Activated CD8-positive, alpha-beta memory T cell treated with anti-CD3 and anti-CD28 coated beads for 24 hours (primary cell): ENCODE data around the gene UNKL.

Experiments
- DNase-seq: peaks from one replicate; pipeline ENCODE4 v3.0.0-alpha.2; 2020

The UNKL gene

DNA sequence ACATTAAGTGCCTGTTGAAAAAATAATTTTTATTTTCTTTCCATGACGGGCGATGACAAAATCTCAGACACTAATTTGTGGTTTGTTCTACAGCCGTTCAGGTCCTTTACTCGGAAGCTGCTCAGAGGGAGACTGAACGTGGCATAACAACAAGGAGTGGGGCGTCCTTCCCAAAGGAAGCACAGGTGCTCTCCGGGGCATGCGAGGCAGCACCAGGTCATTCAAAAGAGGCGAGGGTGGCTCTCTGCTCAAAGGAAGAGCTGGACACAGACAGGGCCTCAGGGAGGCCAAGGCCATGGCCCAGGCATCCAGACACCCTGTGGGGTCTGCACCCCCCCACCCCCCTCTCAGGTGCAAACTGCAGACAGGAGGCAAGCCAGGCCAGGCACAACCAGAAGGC is 16.2 kb downstream of the UNKL start:
- DNase-seq, result no peak

DNA sequence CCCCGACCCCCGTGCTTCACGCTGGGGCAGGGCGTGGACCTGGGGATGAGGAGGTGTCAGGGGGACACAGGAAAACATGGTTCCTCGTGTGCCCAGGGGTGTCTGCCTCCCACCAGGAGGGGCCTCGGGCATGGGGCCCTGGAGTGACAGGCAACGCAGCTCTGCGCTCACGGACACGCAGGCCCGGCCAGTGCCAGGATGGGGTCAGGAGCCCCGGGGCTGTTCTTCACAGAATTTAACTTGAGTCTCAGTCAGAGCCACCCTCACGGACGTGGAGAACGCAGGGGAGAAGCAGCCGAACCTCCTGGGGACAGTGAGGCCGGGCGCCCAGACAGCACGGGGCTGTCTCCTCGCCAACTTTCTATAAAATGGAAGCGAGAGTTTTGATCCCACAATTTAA is 16.7 kb downstream of the UNKL start:
- DNase-seq, result no peak

- no peak for DNase-seq
These were observed 19.0 kb downstream of the UNKL start for GRCh38 chr16:1395444-1396031.

DNA sequence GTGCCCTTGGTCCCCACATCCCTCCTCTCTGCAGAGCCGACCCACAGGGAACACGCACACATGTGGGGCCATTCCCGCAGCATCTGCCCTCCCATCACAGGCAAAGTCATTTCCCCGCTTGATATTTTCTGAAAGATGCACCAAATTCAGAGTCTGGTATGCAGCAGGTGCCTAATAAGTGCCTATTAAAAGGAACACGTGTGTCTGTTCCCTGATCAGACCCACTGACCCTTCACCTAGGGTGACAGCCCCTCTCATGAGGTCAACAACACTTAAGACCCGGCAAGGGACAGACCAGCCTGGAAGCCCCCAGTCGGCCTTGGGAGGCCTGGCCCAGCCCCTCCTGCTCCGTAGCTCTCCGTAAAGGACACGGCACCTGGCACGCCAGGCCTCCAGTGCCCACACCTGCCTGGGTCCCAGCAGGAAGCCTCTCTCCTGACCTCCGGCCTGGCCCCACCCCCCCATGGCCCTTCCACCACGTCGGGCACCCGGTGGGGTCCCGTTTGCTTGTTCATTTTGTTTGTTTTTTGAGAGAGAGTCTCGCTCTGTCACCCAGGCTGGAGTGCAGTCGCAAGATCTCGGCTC is 20.0 kb downstream of the UNKL start:
- DNase-seq, result no peak

DNA sequence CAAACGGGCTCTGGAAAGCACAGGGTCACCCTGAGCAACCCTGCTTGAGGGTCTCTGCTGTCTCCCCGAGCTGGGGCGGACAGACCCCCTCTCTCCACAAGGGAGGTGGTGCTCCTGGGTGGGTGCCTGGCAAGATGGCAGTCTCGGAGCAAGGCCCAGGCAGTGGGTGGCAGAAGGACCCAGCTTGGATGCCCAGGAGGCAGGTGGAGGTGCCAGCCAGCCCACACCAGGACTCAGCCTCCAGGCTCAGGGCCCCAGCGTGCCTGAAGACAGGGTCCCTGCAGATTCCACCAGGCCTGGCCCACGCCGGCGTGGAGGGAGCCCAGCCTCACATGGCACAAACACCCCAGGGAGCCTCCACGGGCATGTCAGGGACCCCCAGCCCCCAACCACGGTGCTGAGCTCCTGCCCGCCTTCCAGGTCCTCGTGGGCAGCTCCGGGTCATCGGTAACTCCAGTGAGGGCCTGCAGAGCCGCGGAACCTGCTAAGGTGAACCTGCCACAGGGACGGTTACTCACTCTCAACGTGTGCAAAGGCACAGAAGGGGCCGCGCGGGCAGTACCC is 20.8 kb downstream of the UNKL start:
- DNase-seq, result no peak

GRCh38 chr16:1392826-1393225 is 21.7 kb downstream of the UNKL start:
- DNase-seq, result no peak

DNA sequence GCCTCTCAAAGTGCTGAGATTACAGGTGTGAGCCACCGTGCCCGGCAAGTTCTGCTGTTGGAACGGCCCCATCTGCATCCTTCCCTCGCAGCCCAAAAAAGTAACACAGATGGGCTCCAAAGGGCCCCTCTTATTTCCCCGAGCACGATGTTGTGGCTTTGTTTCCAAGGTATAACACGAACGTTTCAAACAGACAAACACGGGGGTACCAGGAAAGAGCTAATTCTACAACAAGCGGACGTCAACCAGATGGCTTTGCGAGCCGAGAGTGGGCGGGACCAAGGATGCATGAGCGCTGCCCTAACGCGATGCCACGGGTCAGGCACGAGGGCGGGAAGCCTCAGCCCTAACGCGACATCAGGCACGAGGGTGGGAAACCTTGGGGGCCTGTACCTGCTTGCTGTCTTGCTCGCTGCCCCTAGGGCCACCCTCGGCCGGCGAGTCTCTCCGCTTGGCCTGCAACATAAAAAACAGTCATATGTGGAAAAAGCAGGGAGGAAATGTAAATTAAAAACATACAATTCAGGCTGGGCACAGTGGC is 24.2 kb downstream of the UNKL start:
- DNase-seq, result no peak

GRCh38 chr16:1389762-1390161 is 24.7 kb downstream of the UNKL start:
- no peak for DNase-seq

DNA sequence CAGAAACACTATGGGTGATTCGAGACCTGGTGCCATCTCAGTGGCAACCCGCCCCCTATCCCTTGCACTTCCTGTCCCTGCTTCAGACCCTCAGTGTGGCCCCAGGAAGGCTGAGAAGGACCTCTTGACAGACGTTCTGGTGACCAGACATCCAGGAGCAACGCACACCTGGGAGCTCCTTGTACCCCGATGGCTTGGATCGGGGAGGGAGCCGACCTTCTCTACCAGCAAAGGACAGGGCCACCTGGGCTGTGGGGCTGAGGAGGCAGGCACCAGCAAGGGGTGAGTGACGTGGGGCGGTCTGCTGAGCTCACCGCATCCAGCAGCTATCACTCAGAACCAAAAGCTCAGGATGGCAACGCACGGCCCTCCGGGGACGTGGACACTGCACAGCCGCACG is 27.2 kb downstream of the UNKL start:
- no peak for DNase-seq

- DNase-seq, result no peak
These were observed 29.3 kb downstream of the UNKL start for GRCh38 chr16:1385232-1385631.

- no peak for DNase-seq
These were observed 30.9 kb downstream of the UNKL start for GRCh38 chr16:1383556-1383955.

DNA sequence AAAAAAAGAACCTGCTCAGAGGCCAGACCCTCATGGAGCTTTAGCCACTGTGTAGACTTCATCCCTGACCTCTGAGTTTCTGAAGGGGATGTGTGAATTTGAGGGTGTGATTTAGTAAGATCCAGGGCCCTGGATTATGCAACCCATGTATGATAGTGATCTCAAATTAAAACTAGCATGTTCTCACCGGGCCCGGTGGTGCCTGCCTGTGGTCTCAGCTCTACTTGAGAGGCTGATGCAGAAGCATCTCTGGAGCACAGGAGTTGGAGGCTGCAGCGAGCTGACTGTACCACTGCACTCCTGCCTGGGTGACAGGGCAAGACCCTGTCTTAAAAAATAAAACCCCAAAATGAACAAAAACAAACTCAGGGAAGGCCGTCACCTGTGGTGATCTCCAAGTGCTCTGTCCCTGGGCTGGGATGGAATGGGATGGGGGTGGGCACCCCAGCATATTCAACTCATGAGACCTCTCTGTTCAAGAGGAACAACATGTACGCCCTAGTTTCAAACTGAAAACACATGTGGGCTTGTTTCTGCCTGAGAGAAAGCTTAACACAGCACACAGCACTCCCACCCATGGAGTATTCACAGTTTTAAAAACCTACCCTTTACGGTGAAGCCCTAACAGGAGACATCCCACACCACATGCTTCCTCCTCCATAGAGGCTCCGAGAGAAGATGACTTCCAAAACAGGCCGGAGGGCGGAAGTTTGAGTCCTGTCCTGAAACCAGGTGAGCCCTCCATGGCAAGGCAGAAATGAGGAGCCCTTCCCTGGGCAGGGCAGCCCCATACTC is 32.7 kb downstream of the UNKL start:
- no peak for DNase-seq

GRCh38 chr16:1380195-1380594 is 34.3 kb downstream of the UNKL start:
- no peak for DNase-seq

GRCh38 chr16:1379304-1380076 is 35.0 kb downstream of the UNKL start:
- DNase-seq, result peak; percentile 93

GRCh38 chr16:1378804-1379303 is 35.6 kb downstream of the UNKL start:
- DNase-seq, result peak; percentile 88

GRCh38 chr16:1378087-1378803 is 36.3 kb downstream of the UNKL start:
- DNase-seq, result no peak

DNA sequence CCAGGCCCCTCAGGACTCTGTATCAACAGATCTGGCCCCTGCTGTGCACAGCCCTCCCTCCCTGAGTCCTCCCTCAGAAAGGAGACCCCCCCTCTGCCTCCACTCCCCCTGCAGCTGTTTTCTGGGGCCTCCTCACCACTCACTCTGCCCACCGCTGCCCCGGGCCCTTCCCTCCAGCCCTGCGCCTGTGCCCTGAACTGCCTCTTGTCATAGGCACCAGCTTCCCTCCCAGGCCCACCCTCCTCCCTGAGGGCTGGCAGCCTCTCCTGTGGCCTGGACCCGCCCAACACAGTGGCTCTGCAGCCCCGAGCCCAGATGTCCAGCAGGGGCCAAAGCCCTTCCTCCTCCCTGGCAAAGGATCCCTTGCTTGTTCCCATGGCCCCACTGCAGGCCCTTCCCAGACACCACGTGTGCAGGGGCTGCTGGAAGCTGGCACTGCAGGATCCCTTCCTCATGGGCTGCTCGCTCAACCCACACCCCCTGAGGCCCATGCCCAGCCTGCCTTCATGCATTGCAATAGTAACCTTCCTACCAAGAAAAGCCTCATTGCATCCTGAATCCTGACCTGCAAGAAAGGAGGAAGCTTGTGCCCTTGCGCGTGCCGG is 37.0 kb downstream of the UNKL start:
- DNase-seq, result no peak

DNA sequence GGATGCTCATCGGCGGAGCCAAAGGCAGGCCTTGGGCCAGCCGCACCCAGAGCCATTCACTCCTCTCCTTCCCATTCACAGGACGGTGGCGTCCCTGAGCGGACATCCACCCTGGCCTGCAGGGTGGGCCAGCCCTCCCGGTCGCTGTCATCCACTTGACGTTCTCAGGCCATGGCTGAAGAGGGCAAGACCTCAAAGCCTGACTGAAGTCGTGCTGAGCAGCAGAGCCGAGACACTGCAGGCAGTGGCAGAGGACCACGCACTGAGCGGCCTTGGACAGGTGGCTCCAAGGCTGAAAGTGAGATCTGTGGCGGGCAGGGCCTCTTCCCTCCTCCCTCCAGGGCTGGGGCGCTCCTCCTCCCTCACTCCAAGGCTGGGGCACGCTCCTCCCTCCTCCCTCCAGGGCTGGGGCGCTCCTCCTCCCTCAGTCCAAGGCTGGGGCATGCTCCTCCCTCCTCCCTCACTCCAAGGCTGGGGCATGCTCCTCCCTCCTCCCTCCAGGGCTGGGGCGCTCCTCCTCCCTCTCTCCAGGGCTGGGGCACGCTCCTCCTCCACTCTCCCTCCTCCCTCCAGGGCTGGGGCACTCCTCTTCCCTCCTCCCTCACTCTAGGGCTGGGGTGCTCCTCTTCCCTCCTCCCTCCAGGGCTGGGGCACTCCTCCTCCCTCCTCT is 38.6 kb downstream of the UNKL start:
- no peak for DNase-seq

GRCh38 chr16:1375298-1375640 is 39.2 kb downstream of the UNKL start:
- no peak for DNase-seq

- DNase-seq, result no peak
These were observed 39.8 kb downstream of the UNKL start for GRCh38 chr16:1374418-1375297.
